ENCODE measurements around the gene PHF2. TPM values are rescaled to one million over a fixed set of nuclear protein-coding genes. Genes with fewer than 3 reads are reported as not detected.
A peak's percentile ranks its signal among the peaks of the same experiment; 100 is the strongest.

PHF2 gene
- total RNA-seq, 2 donors from 2014 or later, result 23.3 to 27.6 TPM

GRCh38 chr9:93593144-93593658 is 16.8 kb downstream of the PHF2 start:
- no peaks in the 10 kb centered on the region for H3K36me3 Mint-ChIP-seq (ENCODE audit: insufficient read depth in 2 of 2)
- no peaks in the 10 kb centered on the region for H3K27me3 Mint-ChIP-seq (ENCODE audit: low read depth)
- ATAC-seq (replicated peaks in 1 of 2) (no peak), DNase-seq (no peak)
- H3K4me1 Mint-ChIP-seq (ENCODE audit: low read depth), result peaks cover 50% of the 10 kb centered on the region
- H3K27ac Mint-ChIP-seq, result no peak overlapping the region
- H3K9me3 Mint-ChIP-seq, result no peaks in the 10 kb centered on the region
- H3K4me3 Mint-ChIP-seq, result no peak overlapping the region

GRCh38 chr9:93594041-93594756 is 17.8 kb downstream of the PHF2 start:
- no peak for DNase-seq
- no peak overlapping the region for H3K4me3 Mint-ChIP-seq
- no peak overlapping the region for H3K27ac Mint-ChIP-seq
- no peaks in the 10 kb centered on the region for H3K27me3 Mint-ChIP-seq (ENCODE audit: low read depth)
- H3K36me3 Mint-ChIP-seq (ENCODE audit: insufficient read depth in 2 of 2), result no peaks in the 10 kb centered on the region
- peaks cover 50% of the 10 kb centered on the region for H3K4me1 Mint-ChIP-seq (ENCODE audit: low read depth)
- no peaks in the 10 kb centered on the region for H3K9me3 Mint-ChIP-seq
- no peak for ATAC-seq (replicated peaks in 1 of 2)

GRCh38 chr9:93595461-93595860 is 19.1 kb downstream of the PHF2 start:
- Mint-ChIP-seq H3K27ac (no peak overlapping the region), H3K4me3 (no peak overlapping the region), H3K36me3 (ENCODE audit: insufficient read depth in 2 of 2) (no peaks in the 10 kb centered on the region), H3K9me3 (no peaks in the 10 kb centered on the region), H3K4me1 (ENCODE audit: low read depth) (peaks cover 47% of the 10 kb centered on the region), H3K27me3 (ENCODE audit: low read depth) (no peaks in the 10 kb centered on the region)
- ATAC-seq (replicated peaks in 1 of 2), result no peak
- DNase-seq, result no peak

- ATAC-seq (replicated peaks in 1 of 2) (no peak), DNase-seq (no peak)
- Mint-ChIP-seq H3K9me3 (no peaks in the 10 kb centered on the region), H3K27ac (no peak overlapping the region), H3K36me3 (ENCODE audit: insufficient read depth in 2 of 2) (no peaks in the 10 kb centered on the region), H3K4me1 (ENCODE audit: low read depth) (peaks cover 47% of the 10 kb centered on the region), H3K27me3 (ENCODE audit: low read depth) (no peaks in the 10 kb centered on the region), H3K4me3 (no peak overlapping the region)
Observed at GRCh38 chr9:93595861-93596365, 19.5 kb downstream of the PHF2 start.

- Mint-ChIP-seq H3K4me3 (no peak overlapping the region), H3K36me3 (ENCODE audit: insufficient read depth in 2 of 2) (no peaks in the 10 kb centered on the region), H3K9me3 (no peaks in the 10 kb centered on the region), H3K27me3 (ENCODE audit: low read depth) (no peaks in the 10 kb centered on the region), H3K27ac (no peak overlapping the region), H3K4me1 (ENCODE audit: low read depth) (peaks cover 47% of the 10 kb centered on the region)
- DNase-seq, result no peak
- no peak for ATAC-seq (replicated peaks in 1 of 2)
Observed at GRCh38 chr9:93596399-93596798, 20.0 kb downstream of the PHF2 start.

- Mint-ChIP-seq H3K4me3 (no peak overlapping the region), H3K36me3 (ENCODE audit: insufficient read depth in 2 of 2) (no peaks in the 10 kb centered on the region), H3K27me3 (ENCODE audit: low read depth) (no peaks in the 10 kb centered on the region), H3K9me3 (no peaks in the 10 kb centered on the region), H3K27ac (no peak overlapping the region), H3K4me1 (ENCODE audit: low read depth) (peaks cover 47% of the 10 kb centered on the region)
- ATAC-seq (replicated peaks in 1 of 2) (no peak), DNase-seq (no peak)
Observed at GRCh38 chr9:93597142-93597706, 20.8 kb downstream of the PHF2 start.

- no peak overlapping the region for H3K27ac Mint-ChIP-seq
- no peak for DNase-seq
- H3K4me1 Mint-ChIP-seq (ENCODE audit: low read depth), result peaks cover 47% of the 10 kb centered on the region
Observed at GRCh38 chr9:93597871-93598646, 21.7 kb downstream of the PHF2 start.

GRCh38 chr9:93598647-93599241 is 22.4 kb downstream of the PHF2 start:
- DNase-seq (no peak), ATAC-seq (replicated peaks in 1 of 2) (peak; percentile 34 to 46)
- no peaks in the 10 kb centered on the region for H3K36me3 Mint-ChIP-seq (ENCODE audit: insufficient read depth in 2 of 2)
- H3K9me3 Mint-ChIP-seq, result no peaks in the 10 kb centered on the region
- H3K27ac Mint-ChIP-seq, result no peak overlapping the region
- no peaks in the 10 kb centered on the region for H3K27me3 Mint-ChIP-seq (ENCODE audit: low read depth)
- peaks cover 47% of the 10 kb centered on the region for H3K4me1 Mint-ChIP-seq (ENCODE audit: low read depth)
- no peak overlapping the region for H3K4me3 Mint-ChIP-seq

More at GRCh38 chr9:93597871-93598646, 21.7 kb downstream of the PHF2 start:
- H3K4me3 Mint-ChIP-seq, result no peak overlapping the region
- ATAC-seq (replicated peaks in 1 of 2), result no peak
- no peaks in the 10 kb centered on the region for H3K36me3 Mint-ChIP-seq (ENCODE audit: insufficient read depth in 2 of 2)
- no peaks in the 10 kb centered on the region for H3K27me3 Mint-ChIP-seq (ENCODE audit: low read depth)
- no peaks in the 10 kb centered on the region for H3K9me3 Mint-ChIP-seq

- no peak overlapping the region for H3K27ac Mint-ChIP-seq
Observed at GRCh38 chr9:93599571-93600403, 23.4 kb downstream of the PHF2 start.

GRCh38 chr9:93600504-93600903 is 24.1 kb downstream of the PHF2 start:
- peaks cover 47% of the 10 kb centered on the region for H3K4me1 Mint-ChIP-seq (ENCODE audit: low read depth)
- no peak overlapping the region for H3K4me3 Mint-ChIP-seq
- peak; percentile 15 to 20 for ATAC-seq (replicated peaks in 1 of 2)
- peaks cover 0 to 2% of the 10 kb centered on the region in 2 donors for H3K9me3 Mint-ChIP-seq
- H3K36me3 Mint-ChIP-seq (ENCODE audit: insufficient read depth in 2 of 2), result peaks cover 1 to 5% of the 10 kb centered on the region in 2 donors
- H3K27me3 Mint-ChIP-seq (ENCODE audit: low read depth), result no peaks in the 10 kb centered on the region
- H3K27ac Mint-ChIP-seq, result no peak overlapping the region
- no peak for DNase-seq

More at GRCh38 chr9:93599571-93600403, 23.4 kb downstream of the PHF2 start:
- Mint-ChIP-seq H3K4me3 (no peak overlapping the region), H3K4me1 (ENCODE audit: low read depth) (peaks cover 47% of the 10 kb centered on the region), H3K27me3 (ENCODE audit: low read depth) (no peaks in the 10 kb centered on the region), H3K9me3 (no peaks in the 10 kb centered on the region), H3K36me3 (ENCODE audit: insufficient read depth in 2 of 2) (peaks cover 0 to 2% of the 10 kb centered on the region in 2 donors)
- ATAC-seq (replicated peaks in 1 of 2) (peak in 1 of 2 donors; percentile 37), DNase-seq (no peak)

GRCh38 chr9:93601063-93601462 is 24.7 kb downstream of the PHF2 start:
- Mint-ChIP-seq H3K27me3 (ENCODE audit: low read depth) (no peaks in the 10 kb centered on the region), H3K4me1 (ENCODE audit: low read depth) (peaks cover 43% of the 10 kb centered on the region), H3K9me3 (peaks cover 0 to 2% of the 10 kb centered on the region in 2 donors), H3K4me3 (no peak overlapping the region), H3K27ac (peak overlapping the region; percentile 32), H3K36me3 (ENCODE audit: insufficient read depth in 2 of 2) (peaks cover 1 to 5% of the 10 kb centered on the region in 2 donors)
- DNase-seq (no peak), ATAC-seq (replicated peaks in 1 of 2) (no peak)

GRCh38 chr9:93601666-93602065 is 25.3 kb downstream of the PHF2 start:
- Mint-ChIP-seq H3K9me3 (peaks cover 0 to 2% of the 10 kb centered on the region in 2 donors), H3K4me3 (no peak overlapping the region), H3K27me3 (ENCODE audit: low read depth) (no peaks in the 10 kb centered on the region), H3K4me1 (ENCODE audit: low read depth) (peaks cover 43% of the 10 kb centered on the region), H3K36me3 (ENCODE audit: insufficient read depth in 2 of 2) (peaks cover 4 to 7% of the 10 kb centered on the region in 2 donors), H3K27ac (no peak overlapping the region)
- no peak for ATAC-seq (replicated peaks in 1 of 2)
- no peak for DNase-seq
